Heart right ventricle (tissue), 16 donors: Measurements from ENCODE around the gene CLEC16A. TPM values are rescaled to one million over a fixed set of nuclear protein-coding genes. Genes with fewer than 3 reads are reported as not detected.

Source experiments
- ATAC-seq, 8 donors: fragments of 200-7000 bp; cut with Tn5 transposase; one replicate each; pipeline ENCODE4 v1.9.1; 2020; ENCODE audit warnings: mild to moderate bottlenecking in 8 of 8, moderate library complexity in 8 of 8, moderate number of reproducible peaks in 1 of 8
- DNase-seq, 2 donors: peaks; one replicate each; pipeline ENCODE4 v3.0.0-alpha.2; 2020
- H3K27ac ChIP-seq, 10 donors: fragments of 200-600 bp; sonication (generic) in 2 of 10; one replicate each; pipeline versions ENCODE4 v1.5.0 to v1.8.0; 2020 to 2022; ENCODE audit warnings: mild to moderate bottlenecking in 3 of 10
- H3K27me3 ChIP-seq, 7 donors: fragments of 200-600 bp; one replicate each; pipeline ENCODE4 v1.8.0; 2021 to 2022; ENCODE audit warnings: mild to moderate bottlenecking in 2 of 7
- H3K36me3 ChIP-seq, 9 donors: fragments of 200-600 bp; sonication (generic) in 1 of 9; one replicate each; pipeline versions ENCODE4 v1.5.0 to v1.8.0; 2020 to 2022; ENCODE audit warnings: mild to moderate bottlenecking in 2 of 9
- H3K4me1 ChIP-seq, 9 donors: fragments of 200-600 bp; sonication (generic) in 1 of 9; one replicate each; pipeline versions ENCODE4 v1.5.0 to v1.8.0; 2020 to 2022; ENCODE audit warnings: mild to moderate bottlenecking in 4 of 9
- H3K4me3 ChIP-seq, 10 donors: fragments of 200-600 bp; sonication (generic) in 2 of 10; one replicate each; pipeline versions ENCODE4 v1.5.0 to v1.8.0; 2020 to 2022; ENCODE audit warnings: mild to moderate bottlenecking in 7 of 10, moderate library complexity in 2 of 10
- H3K9me3 ChIP-seq, 11 donors: fragments of 200-600 bp in 10 of 11; sonication (generic) in 2 of 11; one replicate each; pipeline versions ENCODE4 v1.5.0 to v1.8.0; 2013 to 2022; ENCODE audit warnings: mild to moderate bottlenecking in 2 of 11, control low read depth in 1 of 11, moderate library complexity in 1 of 11
- WGBS, 2 donors: extraction: QIAGEN DNeasy Blood & Tissue Kit; methylation state at CpG; one replicate each; pipeline ENCODE4 v1.1.7; 2013; ENCODE audit warnings: inconsistent platforms in 1 of 2; 5-methylcytosine and 5-hydroxymethylcytosine counted together
- intact Hi-C, 10 donors: fragments of 100-400 bp; cut with DNase I; formaldehyde crosslinking; loops; one replicate each; pipeline versions ENCODE4 v1.11.1 to v1.14.2; 2022
- polyA plus RNA-seq, 2 donors: library from polyadenylated mRNA; stranded (reverse); fragments of 200-250 nt; gene quantifications; one replicate each; pipeline ENCODE4 v1.2.3, GENCODE V29; 2013
- total RNA-seq, 10 donors: library from RNA; stranded (reverse); fragmentation: NEBNext Ultra II Directional in 3 of 10; extraction: Animal tissue kit (Norgen Biotek cat#: 25700) in 3 of 10; gene quantifications; one replicate each; pipeline versions ENCODE4 v1.2.1 to v1.2.4, GENCODE V29; 2021 to 2023
- TF ChIP-seq, protein P1 (sequence below), 9 donors: fragments of 200-600 bp; sonication (generic) in 2 of 9; IDR thresholded peaks; one replicate each; pipeline versions ENCODE4 v1.5.0 to v1.8.0; 2021 to 2022; ENCODE audit warnings: antibody characterized with exemption in 9 of 9, mild to moderate bottlenecking in 5 of 9, moderate library complexity in 1 of 9
- donor health status: Arrhythmogenic right ventricular cardiomyopathy.
- donor health status: ischemic (EF 13 %, LVEDD 7.1; RV severe dilation, severe dysfunction).
- donor health status: healthy with polysubstance abuse.
- donor health status: DM: no; HTN: yes; CAD: no.
- donor health status: DM: no; HTN: no; CAD: no.
- donor health status: ischemic (EF 25% LVEDD 6.9; RV normal size, moderate dysfunction).
- donor health status: ischemic (EF 25% LVEDD 5.7; RV mildly dilated, moderate dysfunction).
- donor health status: healthy.
- donor health status: DM: yes; HTN: yes; CAD: no.
- donor health status: Ischemic cardiomyopathy.
- donor health status: ischemic (EF 35%, LVEDD 5.7; RV mildly dilated, moderate dysfunction).
- donor health status: nonischemic (EF 11% LVEDD 7.7; RV severe dilation, severe dysfunction).
- donor health status: DM: yes; HTN: yes; CAD: no.
- donor health status: PGD.
- donor health status: ischemic (EF 29% LVEDD 5.4; RV normal size, mild dysfunction).
- donor health status: nonischemic (EF 23%, LVEDD 6.1; RV moderate dilation, normal function).

CLEC16A gene
- total and polyA plus RNA-seq, 12 donors: 12.1 to 30.8 (median 23.0) TPM

DNA sequence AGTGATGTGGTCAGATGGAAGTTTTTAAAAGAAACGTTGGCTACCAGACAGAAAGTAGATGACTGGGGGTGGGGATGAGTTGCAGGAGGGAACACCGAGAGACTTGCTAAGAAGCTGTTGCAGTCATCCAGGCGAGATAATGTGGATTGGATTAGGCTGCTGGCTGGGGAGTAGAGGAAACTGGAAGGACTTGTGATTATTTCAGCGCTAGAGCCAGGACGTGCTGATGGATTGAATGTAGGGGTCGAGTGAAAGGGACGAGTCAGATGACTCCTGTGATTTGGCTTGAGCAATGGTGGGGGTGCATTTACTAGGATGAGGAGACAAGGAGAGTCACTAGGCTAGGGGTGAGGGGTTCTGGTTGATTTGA is 88.5 kb downstream of the CLEC16A start:
- Histone ChIP-seq H3K36me3 (peaks cover 0 to 73% (median 3%) of the 10 kb centered on the region in 9 donors), H3K4me3 (no peak overlapping the region), H3K4me1 (peaks cover 6 to 57% (median 42%) of the 10 kb centered on the region in 9 donors), H3K27me3 (no peaks in the 10 kb centered on the region), H3K27ac (peak overlapping the region; percentile 12 to 66 (median 56)), H3K9me3 (peaks cover 0 to 15% (median 12%) of the 10 kb centered on the region in 11 donors)
- WGBS, 2 donors: 21 to 46% methylated on average over 7 of the region's 7 CpGs
- peak; percentile 54 to 88 (median 82) for ATAC-seq
- TF ChIP-seq, protein P1, sequence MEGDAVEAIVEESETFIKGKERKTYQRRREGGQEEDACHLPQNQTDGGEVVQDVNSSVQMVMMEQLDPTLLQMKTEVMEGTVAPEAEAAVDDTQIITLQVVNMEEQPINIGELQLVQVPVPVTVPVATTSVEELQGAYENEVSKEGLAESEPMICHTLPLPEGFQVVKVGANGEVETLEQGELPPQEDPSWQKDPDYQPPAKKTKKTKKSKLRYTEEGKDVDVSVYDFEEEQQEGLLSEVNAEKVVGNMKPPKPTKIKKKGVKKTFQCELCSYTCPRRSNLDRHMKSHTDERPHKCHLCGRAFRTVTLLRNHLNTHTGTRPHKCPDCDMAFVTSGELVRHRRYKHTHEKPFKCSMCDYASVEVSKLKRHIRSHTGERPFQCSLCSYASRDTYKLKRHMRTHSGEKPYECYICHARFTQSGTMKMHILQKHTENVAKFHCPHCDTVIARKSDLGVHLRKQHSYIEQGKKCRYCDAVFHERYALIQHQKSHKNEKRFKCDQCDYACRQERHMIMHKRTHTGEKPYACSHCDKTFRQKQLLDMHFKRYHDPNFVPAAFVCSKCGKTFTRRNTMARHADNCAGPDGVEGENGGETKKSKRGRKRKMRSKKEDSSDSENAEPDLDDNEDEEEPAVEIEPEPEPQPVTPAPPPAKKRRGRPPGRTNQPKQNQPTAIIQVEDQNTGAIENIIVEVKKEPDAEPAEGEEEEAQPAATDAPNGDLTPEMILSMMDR (IDR thresholded peaks at IDR 0.05): no peak
- intact Hi-C loops: no loop called here
- peak in 1 of 2 donors; percentile 45 for DNase-seq

DNA sequence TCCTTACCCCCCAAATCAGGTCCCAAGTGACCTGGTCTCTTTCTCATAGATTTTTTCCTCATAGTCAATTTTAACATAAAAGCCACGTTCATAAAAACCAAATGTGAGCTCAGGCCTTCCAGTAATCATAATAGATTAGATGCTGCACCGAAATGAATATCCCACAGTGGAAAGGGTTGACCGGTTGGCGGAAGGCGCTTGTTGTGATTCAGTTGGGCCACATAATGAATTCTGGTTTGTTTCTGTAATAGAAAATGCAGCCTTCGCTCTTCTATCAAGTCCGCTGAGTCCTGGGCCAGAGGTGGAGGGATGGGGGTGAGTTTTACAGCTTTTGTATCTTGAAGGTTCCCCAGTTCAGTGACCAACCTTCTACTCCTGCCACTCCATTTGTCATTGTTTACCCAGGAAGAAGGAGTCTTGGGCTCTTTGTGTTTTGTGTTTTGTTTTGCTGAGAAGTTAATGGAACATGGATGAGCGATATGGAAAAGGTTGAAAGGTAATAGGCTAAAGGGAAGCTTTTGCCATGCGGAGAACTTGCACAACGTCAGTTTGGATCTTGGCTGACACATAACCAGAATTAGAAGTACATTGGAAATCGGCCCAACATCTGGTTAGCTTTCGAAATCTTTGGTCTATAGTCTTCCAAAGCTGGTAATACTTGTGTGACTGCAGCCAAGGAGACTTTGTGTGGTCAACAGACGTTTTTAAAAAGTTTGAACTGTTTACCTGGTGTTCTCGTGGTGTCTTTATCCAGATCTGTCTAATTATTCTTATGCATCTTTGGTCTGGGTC is 89.5 kb downstream of the CLEC16A start:
- H3K27ac ChIP-seq: peak overlapping the region in 8 of 10 donors; percentile 21 to 66 (median 56)
- no peak overlapping the region for H3K4me3 ChIP-seq
- 77 to 85% methylated on average over 14 of the region's 14 CpGs for WGBS, 2 donors
- peaks cover 6 to 57% (median 42%) of the 10 kb centered on the region in 9 donors for H3K4me1 ChIP-seq
- peaks cover 0 to 72% (median 0%) of the 10 kb centered on the region in 9 donors for H3K36me3 ChIP-seq
- DNase-seq: peak in 1 of 2 donors; percentile 38
- H3K27me3 ChIP-seq: no peaks in the 10 kb centered on the region
- H3K9me3 ChIP-seq: peaks cover 0 to 5% (median 3%) of the 10 kb centered on the region in 11 donors
- intact Hi-C loops: no loop called here
- peak in 6 of 8 donors; percentile 27 to 61 (median 34) for ATAC-seq
- TF ChIP-seq, protein P1 (IDR thresholded peaks at IDR 0.05): no peak

DNA sequence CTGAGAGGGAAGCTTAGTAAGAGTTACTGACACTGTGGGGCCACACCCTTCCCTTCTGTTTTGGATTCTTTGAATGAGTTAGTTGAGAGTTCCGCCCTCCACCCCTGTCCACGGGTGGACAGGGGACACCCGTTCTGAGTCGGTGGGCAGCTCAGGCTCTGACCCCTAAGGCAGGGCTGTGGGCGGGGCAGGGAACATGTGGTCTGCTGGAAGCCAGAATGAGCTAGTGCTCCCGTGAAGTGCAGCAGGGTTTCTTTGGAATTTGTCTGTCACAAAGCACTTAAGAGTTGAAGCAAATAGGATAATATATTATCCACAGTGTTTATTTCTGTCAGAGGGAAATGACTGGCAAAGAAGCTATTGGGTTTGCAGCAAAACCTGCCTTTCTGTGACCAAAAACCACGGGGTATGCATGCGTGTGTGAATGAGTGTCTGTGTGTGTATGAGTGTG is 90.1 kb downstream of the CLEC16A start:
- ATAC-seq (peak in 5 of 8 donors; percentile 12 to 25 (median 21)), DNase-seq (no peak)
- TF ChIP-seq, protein P1 (IDR thresholded peaks at IDR 0.05): no peak
- peaks cover 6 to 57% (median 42%) of the 10 kb centered on the region in 9 donors for H3K4me1 ChIP-seq
- peak overlapping the region in 8 of 10 donors; percentile 21 to 51 (median 36) for H3K27ac ChIP-seq
- H3K27me3 ChIP-seq: no peaks in the 10 kb centered on the region
- peaks cover 0 to 72% (median 0%) of the 10 kb centered on the region in 9 donors for H3K36me3 ChIP-seq
- intact Hi-C loops: no loop called here
- H3K9me3 ChIP-seq: no peaks in the 10 kb centered on the region
- no peak overlapping the region for H3K4me3 ChIP-seq
- WGBS, 2 donors: 55 to 64% methylated on average over 8 of the region's 8 CpGs

DNA sequence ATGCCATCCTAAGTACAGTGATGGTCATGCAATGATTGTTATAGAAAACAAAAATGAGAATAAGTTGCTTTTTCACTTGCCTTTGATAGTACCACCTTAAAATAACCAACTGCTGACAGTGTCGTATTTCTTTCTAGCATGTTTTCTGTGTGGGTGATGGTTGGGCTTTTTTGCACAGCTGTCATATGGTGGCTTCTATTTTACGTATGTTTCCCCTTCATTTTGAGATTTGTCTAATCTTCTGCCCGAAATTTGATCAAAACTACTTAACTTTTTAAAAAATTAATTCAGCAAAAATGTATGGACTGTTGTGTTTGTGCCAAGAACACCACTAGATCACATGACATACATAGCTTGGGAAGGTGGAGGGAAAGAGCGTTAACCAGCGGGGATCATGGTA is 90.7 kb downstream of the CLEC16A start:
- intact Hi-C loops: no loop called here
- 97% methylated on average over 5 of the region's 5 CpGs for WGBS, 2 donors
- Histone ChIP-seq H3K27ac (peak overlapping the region in 3 of 10 donors; percentile 21 to 48 (median 38)), H3K9me3 (no peaks in the 10 kb centered on the region), H3K36me3 (peaks cover 0 to 72% (median 0%) of the 10 kb centered on the region in 9 donors), H3K4me1 (peaks cover 6 to 57% (median 42%) of the 10 kb centered on the region in 9 donors), H3K27me3 (no peaks in the 10 kb centered on the region), H3K4me3 (no peak overlapping the region)
- ATAC-seq (no peak), DNase-seq (no peak)
- TF ChIP-seq, protein P1 (IDR thresholded peaks at IDR 0.05): no peak
